A673 (cell line): ENCODE results near the gene HSPB7.

Experiments used
- CTCF ChIP-seq: fragments of 300-800, 200-600 bp; sonication (generic); conservative IDR thresholded peaks from 2 replicates; pipeline ENCODE4 v1.5.1; 2017; ENCODE audit warnings: low read depth, mild to moderate bottlenecking, antibody characterized with exemption, low read length, moderate library complexity, mixed read lengths
- EZH2 ChIP-seq: fragments of 200-600 bp; sonication (generic); IDR thresholded peaks from 2 replicates; pipeline ENCODE4 v1.6.1; 2017; ENCODE audit warnings: borderline replicate concordance, low read depth, mild to moderate bottlenecking, mixed read lengths, antibody characterized with exemption, low read length; ENCODE audit not compliant: poor library complexity, severe bottlenecking

- TF ChIP-seq CTCF: no peak
- no peak for TF ChIP-seq EZH2
These were observed 5.3 kb upstream of the HSPB7 start for GRCh38 chr1:16023050-16023653.
